ENCODE results near the gene MAP6D1.

The MAP6D1 gene

GRCh38 chr3:183768114-183768513 is 57.3 kb downstream of the MAP6D1 start:
- no peak overlapping the region for H3K4me3 ChIP-seq
- no peak overlapping the region for H3K27ac ChIP-seq

- H3K27ac ChIP-seq = no peak overlapping the region
- H3K4me3 ChIP-seq = no peak overlapping the region
Observed at GRCh38 chr3:183766745-183767606, 58.4 kb downstream of the MAP6D1 start.

GRCh38 chr3:183766107-183766506 is 59.3 kb downstream of the MAP6D1 start:
- H3K27ac ChIP-seq = no peak overlapping the region
- H3K4me3 ChIP-seq = no peak overlapping the region

Data from skin epidermis (tissue), 12 donors.